HEK293 (cell line): Measurements from ENCODE around the gene PFKL.

Experiments
- GFI1B ChIP-seq: fragments of 450-650 bp; formaldehyde crosslinking; IDR thresholded peaks from 2 replicates; pipeline ENCODE4 v1.5.1; 2016; ENCODE audit warnings: missing biosample characterization, missing genetic modification characterization
- TRIM28 ChIP-seq: IDR thresholded peaks from 2 replicates; pipeline ENCODE4 v1.6.1; 2011; ENCODE audit warnings: low read length, control low read depth, borderline replicate concordance
- WT1 ChIP-seq: fragments of 450-650 bp; formaldehyde crosslinking; IDR thresholded peaks from 2 replicates; pipeline ENCODE4 v1.5.1; 2016; ENCODE audit warnings: missing biosample characterization, missing genetic modification characterization
- ZBTB8A ChIP-seq: fragments of 450-650 bp; formaldehyde crosslinking; IDR thresholded peaks from 2 replicates; pipeline ENCODE4 v1.5.1; 2016; ENCODE audit warnings: missing biosample characterization, missing genetic modification characterization
- ZNF529 ChIP-seq: fragments of 450-650 bp; formaldehyde crosslinking; IDR thresholded peaks from 2 replicates; pipeline ENCODE4 v1.5.1; 2017; ENCODE audit warnings: missing genetic modification characterization, missing biosample characterization; ENCODE audit not compliant: insufficient replicate concordance
- ZNF658 ChIP-seq: fragments of 450-650 bp; formaldehyde crosslinking; IDR thresholded peaks from 2 replicates; pipeline ENCODE4; 2016; ENCODE audit warnings: missing biosample characterization, missing genetic modification characterization
- ZNF677 ChIP-seq: fragments of 450-650 bp; IDR thresholded peaks from 2 replicates; pipeline ENCODE4 v1.5.0; 2018; ENCODE audit warnings: missing biosample characterization, mild to moderate bottlenecking, missing genetic modification characterization, moderate library complexity
- TF ChIP-seq, protein P1 (sequence below): fragments of 450-650 bp; formaldehyde crosslinking; optimal IDR thresholded peaks from 2 replicates; pipeline ENCODE3; 2016; ENCODE audit warnings: missing biosample characterization, mild to moderate bottlenecking, missing genetic modification characterization
- TF ChIP-seq, protein P2 (sequence below): fragments of 450-650 bp; formaldehyde crosslinking; IDR thresholded peaks from 2 replicates; pipeline ENCODE4 v1.5.1; 2016; ENCODE audit warnings: missing biosample characterization, missing genetic modification characterization
- TF ChIP-seq, protein P3 (sequence below): fragments of 450-650 bp; formaldehyde crosslinking; IDR thresholded peaks from 2 replicates; pipeline ENCODE4 v1.5.1; 2016; ENCODE audit warnings: missing biosample characterization, missing genetic modification characterization

DNA sequence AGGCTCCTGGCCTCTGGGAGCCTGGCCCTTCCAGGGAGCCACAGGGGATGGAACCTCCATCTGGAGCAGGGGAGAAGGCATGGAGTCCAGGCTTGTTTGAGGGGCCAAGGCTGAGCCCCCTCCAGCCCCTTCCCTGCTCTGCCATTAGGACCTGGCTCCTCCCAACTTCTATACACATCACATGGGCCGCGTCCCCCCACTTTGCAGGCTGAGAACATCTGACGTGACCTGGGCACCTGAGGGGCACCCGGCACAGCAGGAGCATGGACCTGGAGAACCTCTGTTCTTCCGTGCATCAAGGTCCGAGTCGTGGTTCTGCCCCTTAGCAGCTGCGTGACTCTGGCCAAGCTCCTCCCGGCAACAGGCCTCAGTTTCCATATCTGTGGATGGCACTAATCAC lies 18.1 kb upstream of the PFKL start:
- TF ChIP-seq ZNF677 (tag by site-specific recombination): no peak
- TF ChIP-seq TRIM28: no peak
- TF ChIP-seq WT1 (tag by site-specific recombination): no peak
- TF ChIP-seq ZNF529 (tag by site-specific recombination): no peak
- TF ChIP-seq ZNF658 (tag by site-specific recombination): no peak
- TF ChIP-seq, protein P1, sequence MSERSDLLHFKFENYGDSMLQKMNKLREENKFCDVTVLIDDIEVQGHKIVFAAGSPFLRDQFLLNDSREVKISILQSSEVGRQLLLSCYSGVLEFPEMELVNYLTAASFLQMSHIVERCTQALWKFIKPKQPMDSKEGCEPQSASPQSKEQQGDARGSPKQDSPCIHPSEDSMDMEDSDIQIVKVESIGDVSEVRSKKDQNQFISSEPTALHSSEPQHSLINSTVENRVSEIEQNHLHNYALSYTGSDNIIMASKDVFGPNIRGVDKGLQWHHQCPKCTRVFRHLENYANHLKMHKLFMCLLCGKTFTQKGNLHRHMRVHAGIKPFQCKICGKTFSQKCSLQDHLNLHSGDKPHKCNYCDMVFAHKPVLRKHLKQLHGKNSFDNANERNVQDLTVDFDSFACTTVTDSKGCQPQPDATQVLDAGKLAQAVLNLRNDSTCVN: no peak
- TF ChIP-seq, protein P2, sequence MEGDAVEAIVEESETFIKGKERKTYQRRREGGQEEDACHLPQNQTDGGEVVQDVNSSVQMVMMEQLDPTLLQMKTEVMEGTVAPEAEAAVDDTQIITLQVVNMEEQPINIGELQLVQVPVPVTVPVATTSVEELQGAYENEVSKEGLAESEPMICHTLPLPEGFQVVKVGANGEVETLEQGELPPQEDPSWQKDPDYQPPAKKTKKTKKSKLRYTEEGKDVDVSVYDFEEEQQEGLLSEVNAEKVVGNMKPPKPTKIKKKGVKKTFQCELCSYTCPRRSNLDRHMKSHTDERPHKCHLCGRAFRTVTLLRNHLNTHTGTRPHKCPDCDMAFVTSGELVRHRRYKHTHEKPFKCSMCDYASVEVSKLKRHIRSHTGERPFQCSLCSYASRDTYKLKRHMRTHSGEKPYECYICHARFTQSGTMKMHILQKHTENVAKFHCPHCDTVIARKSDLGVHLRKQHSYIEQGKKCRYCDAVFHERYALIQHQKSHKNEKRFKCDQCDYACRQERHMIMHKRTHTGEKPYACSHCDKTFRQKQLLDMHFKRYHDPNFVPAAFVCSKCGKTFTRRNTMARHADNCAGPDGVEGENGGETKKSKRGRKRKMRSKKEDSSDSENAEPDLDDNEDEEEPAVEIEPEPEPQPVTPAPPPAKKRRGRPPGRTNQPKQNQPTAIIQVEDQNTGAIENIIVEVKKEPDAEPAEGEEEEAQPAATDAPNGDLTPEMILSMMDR (tag by site-specific recombination): no peak
- TF ChIP-seq, protein P3, sequence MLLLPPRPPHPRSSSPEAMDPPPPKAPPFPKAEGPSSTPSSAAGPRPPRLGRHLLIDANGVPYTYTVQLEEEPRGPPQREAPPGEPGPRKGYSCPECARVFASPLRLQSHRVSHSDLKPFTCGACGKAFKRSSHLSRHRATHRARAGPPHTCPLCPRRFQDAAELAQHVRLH (tag by site-specific recombination): no peak
- TF ChIP-seq ZBTB8A (tag by site-specific recombination): no peak
- no peak for TF ChIP-seq GFI1B (tag by site-specific recombination)
